Heart left ventricle (tissue), 16 donors: ENCODE measurements around the gene TMEM165. TPM values are rescaled to one million over a fixed set of nuclear protein-coding genes. Genes with fewer than 3 reads are reported as not detected.

Experiments
- ATAC-seq, 4 donors: fragments of 200-7000 bp; cut with Tn5 transposase; one replicate each; pipeline ENCODE4 v1.9.1; 2020 to 2022; ENCODE audit warnings: moderate library complexity in 4 of 4, mild to moderate bottlenecking in 3 of 4, moderate number of reproducible peaks in 1 of 4
- DNase-seq, 5 donors: peaks; one replicate each; pipeline ENCODE4 v3.0.0-alpha.2; 2020
- H3K27ac ChIP-seq, 12 donors: fragments of 200-600 bp; sonication (generic) in 4 of 12; one replicate each; pipeline versions ENCODE4 v1.5.0 to v1.8.0; 2016 to 2022; ENCODE audit warnings: mild to moderate bottlenecking in 2 of 12
- H3K27me3 ChIP-seq, 9 donors: fragments of 200-600 bp; sonication (generic) in 2 of 9; one replicate each; pipeline versions ENCODE4 v1.5.1 to v1.8.0; 2016 to 2022; ENCODE audit warnings: mild to moderate bottlenecking in 3 of 9
- H3K36me3 ChIP-seq, 9 donors: fragments of 200-600 bp; sonication (generic) in 2 of 9; one replicate each; pipeline versions ENCODE4 v1.5.0 to v1.8.0; 2018 to 2022; ENCODE audit warnings: mild to moderate bottlenecking in 2 of 9
- H3K4me1 ChIP-seq, 12 donors: fragments of 200-600 bp; sonication (generic) in 4 of 12; one replicate each; pipeline versions ENCODE4 v1.5.0 to v1.8.0; 2016 to 2022; ENCODE audit warnings: mild to moderate bottlenecking in 3 of 12
- H3K4me3 ChIP-seq, 12 donors: fragments of 200-600 bp; sonication (generic) in 4 of 12; one replicate each; pipeline versions ENCODE4 v1.5.0 to v1.8.0; 2017 to 2022; ENCODE audit warnings: mild to moderate bottlenecking in 9 of 12, moderate library complexity in 4 of 12
- H3K9me3 ChIP-seq, 12 donors: fragments of 200-600 bp; sonication (generic) in 4 of 12; one replicate each; pipeline versions ENCODE4 v1.5.0 to v1.8.0; 2016 to 2022; ENCODE audit warnings: mild to moderate bottlenecking in 1 of 12
- CTCF ChIP-seq, 12 donors: fragments of 200-600 bp; sonication (generic) in 4 of 12; IDR thresholded peaks; one replicate each; pipeline versions ENCODE4 v1.5.0 to v1.8.0; 2018 to 2022; ENCODE audit warnings: antibody characterized with exemption in 12 of 12, mild to moderate bottlenecking in 5 of 12
- POLR2A ChIP-seq, 2 donors: fragments of 450-650 bp; IDR thresholded peaks; one replicate each; pipeline ENCODE4 v1.6.1; 2017; ENCODE audit warnings: antibody characterized with exemption in 2 of 2, mild to moderate bottlenecking in 2 of 2, moderate library complexity in 2 of 2
- WGBS, 4 donors: extraction: QIAGEN DNeasy Blood & Tissue Kit in 2 of 4; methylation state at CpG; one replicate each; pipeline versions ENCODE4 v1.1.5 to v1.1.7; 2013 to 2018; 5-methylcytosine and 5-hydroxymethylcytosine counted together
- intact Hi-C, 10 donors: fragments of 100-400 bp; cut with DNase I; formaldehyde crosslinking; loops; one replicate each; pipeline versions ENCODE4 v1.11.1 to v1.14.2; 2022
- polyA plus RNA-seq, 2 donors: library from polyadenylated mRNA; stranded (reverse); fragments of 200-250 nt; gene quantifications; one replicate each; pipeline ENCODE4 v1.2.3, GENCODE V29; 2013
- total RNA-seq, 9 donors: library from RNA; depleted of rRNA in 2 of 9; stranded (reverse); fragments of >200 nt in 2 of 9; fragmentation: NEBNext Ultra II Directional in 3 of 9; extraction: Animal tissue kit (Norgen Biotek cat#: 25700) in 3 of 9; gene quantifications; one replicate each; pipeline versions ENCODE4 v1.1.0 to v1.2.4, GENCODE V29; 2016 to 2023
- donor health status: ischemic (EF 13 %, LVEDD 7.1; RV severe dilation, severe dysfunction).
- donor health status: healthy with polysubstance abuse.
- donor health status: DM: no; HTN: yes; CAD: no.
- donor health status: DM: no; HTN: no; CAD: no.
- donor health status: ischemic (EF 25% LVEDD 6.9; RV normal size, moderate dysfunction).
- donor health status: ischemic (EF 25% LVEDD 5.7; RV mildly dilated, moderate dysfunction).
- donor health status: healthy.
- donor health status: DM: yes; HTN: yes; CAD: no.
- donor health status: ischemic (EF 35%, LVEDD 5.7; RV mildly dilated, moderate dysfunction).
- donor health status: nonischemic (EF 11% LVEDD 7.7; RV severe dilation, severe dysfunction).
- donor health status: DM: yes; HTN: yes; CAD: no.
- donor health status: PGD.
- donor health status: ischemic (EF 29% LVEDD 5.4; RV normal size, mild dysfunction).
- donor health status: nonischemic (EF 23%, LVEDD 6.1; RV moderate dilation, normal function).

TMEM165 gene
- total and polyA plus RNA-seq, 11 donors = 28.2 to 78.7 (median 53.9) TPM

GRCh38 chr4:55437356-55437796 is 41.6 kb downstream of the TMEM165 start:
- Histone ChIP-seq H3K4me3 (no peak overlapping the region), H3K36me3 (peaks cover 0 to 92% (median 62%) of the 10 kb centered on the region in 9 donors), H3K27ac (no peak overlapping the region), H3K27me3 (no peaks in the 10 kb centered on the region), H3K9me3 (no peaks in the 10 kb centered on the region), H3K4me1 (peaks cover 0 to 6% (median 0%) of the 10 kb centered on the region in 12 donors)
- DNase-seq (no peak), ATAC-seq (peak in 1 of 4 donors; percentile 30)
- intact Hi-C loops = loop anchor here in 2 of 10 donors (10.0 kb wide), 3 partner anchors 107 to 447 kb away; partner anchors contain the start of genes CLOCK (in 1 of the 2) and EXOC1 (in 1 of the 2)
- WGBS, 4 donors = 79 to 86% (median 82%) methylated on average over 5 of the region's 5 CpGs
- no peak for TF ChIP-seq CTCF (IDR thresholded peaks at IDR 0.05)
- no peak for TF ChIP-seq POLR2A (IDR thresholded peaks at IDR 0.05)

DNA sequence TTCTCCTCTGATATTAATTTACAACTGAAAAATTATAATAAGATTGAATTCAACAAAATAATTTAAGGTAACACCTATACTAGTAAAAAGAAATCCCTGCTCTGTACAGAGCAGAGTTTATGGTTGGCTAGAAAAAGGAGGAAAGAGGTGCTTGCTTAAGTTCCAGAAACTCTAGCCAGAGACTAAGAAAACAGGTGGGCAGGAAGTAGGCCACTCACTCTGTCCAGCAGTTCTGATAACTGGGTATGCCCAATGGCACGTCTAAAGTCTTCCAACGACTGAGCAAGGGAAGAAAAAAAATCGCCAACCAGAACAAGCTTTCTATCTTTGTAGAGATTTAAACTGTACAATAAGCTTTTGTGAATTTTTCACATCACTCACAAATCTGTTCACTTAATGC is 42.1 kb downstream of the TMEM165 start:
- no peak for DNase-seq
- peaks cover 0 to 6% (median 0%) of the 10 kb centered on the region in 12 donors for H3K4me1 ChIP-seq
- H3K27ac ChIP-seq = no peak overlapping the region
- no peaks in the 10 kb centered on the region for H3K9me3 ChIP-seq
- no peak for ATAC-seq
- H3K36me3 ChIP-seq = peaks cover 0 to 93% (median 62%) of the 10 kb centered on the region in 9 donors
- 61 to 92% (median 84%) methylated on average over 3 of the region's 3 CpGs for WGBS, 4 donors
- H3K27me3 ChIP-seq = no peaks in the 10 kb centered on the region
- TF ChIP-seq POLR2A (IDR thresholded peaks at IDR 0.05) = no peak
- no peak for TF ChIP-seq CTCF (IDR thresholded peaks at IDR 0.05)
- H3K4me3 ChIP-seq = no peak overlapping the region
- intact Hi-C loops = loop anchor here in 2 of 10 donors (10.0 kb wide), 3 partner anchors 107 to 447 kb away; partner anchors contain the start of genes CLOCK (in 1 of the 2) and EXOC1 (in 1 of the 2)

DNA sequence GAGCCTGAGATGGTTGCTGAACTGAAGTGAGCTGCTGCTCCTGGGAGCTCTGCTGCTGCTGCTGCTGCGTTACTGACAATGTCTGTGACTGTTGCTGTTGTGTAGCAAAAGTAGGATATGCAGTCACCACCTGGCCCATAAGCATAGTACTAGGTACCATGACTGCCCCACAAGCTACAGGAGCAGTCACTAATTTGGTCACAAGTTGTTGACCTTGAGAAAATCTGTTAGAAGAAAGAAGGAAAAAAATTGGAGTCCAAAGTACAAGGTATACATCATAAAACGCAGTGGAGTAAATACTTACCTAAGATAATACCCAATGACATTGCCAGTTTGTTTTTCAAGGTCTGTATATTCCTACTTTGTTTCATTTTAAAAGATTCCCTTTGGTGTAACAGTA is 42.6 kb downstream of the TMEM165 start:
- WGBS, 4 donors = 89 to 99% (median 94%) methylated on average over 2 of the region's 2 CpGs
- TF ChIP-seq POLR2A (IDR thresholded peaks at IDR 0.05) = no peak
- TF ChIP-seq CTCF (IDR thresholded peaks at IDR 0.05) = no peak
- peaks cover 0 to 93% (median 62%) of the 10 kb centered on the region in 9 donors for H3K36me3 ChIP-seq
- no peak for DNase-seq
- H3K9me3 ChIP-seq = no peaks in the 10 kb centered on the region
- no peak overlapping the region for H3K4me3 ChIP-seq
- intact Hi-C loops = loop anchor here in 2 of 10 donors (10.0 kb wide), 3 partner anchors 106 to 446 kb away; partner anchors contain the start of genes CLOCK (in 1 of the 2) and EXOC1 (in 1 of the 2)
- H3K4me1 ChIP-seq = peaks cover 0 to 6% (median 0%) of the 10 kb centered on the region in 12 donors
- ATAC-seq = no peak
- H3K27ac ChIP-seq = no peak overlapping the region
- no peaks in the 10 kb centered on the region for H3K27me3 ChIP-seq

- no peak for TF ChIP-seq CTCF (IDR thresholded peaks at IDR 0.05)
- no peak for TF ChIP-seq POLR2A (IDR thresholded peaks at IDR 0.05)
- DNase-seq (no peak), ATAC-seq (no peak)
- intact Hi-C loops = loop anchor here in 2 of 10 donors (10.0 kb wide), 3 partner anchors 106 to 446 kb away; partner anchors contain the start of genes CLOCK (in 1 of the 2) and EXOC1 (in 1 of the 2)
- Histone ChIP-seq H3K4me1 (peaks cover 0 to 6% (median 0%) of the 10 kb centered on the region in 12 donors), H3K9me3 (no peaks in the 10 kb centered on the region), H3K4me3 (no peak overlapping the region), H3K27me3 (no peaks in the 10 kb centered on the region), H3K27ac (no peak overlapping the region), H3K36me3 (peaks cover 0 to 94% (median 62%) of the 10 kb centered on the region in 9 donors)
Measured at GRCh38 chr4:55439023-55439422, 43.3 kb downstream of the TMEM165 start.
